BJ (cell line): ENCODE results near the gene SHTN1. TPM values are rescaled to one million over a fixed set of nuclear protein-coding genes. Genes with fewer than 3 reads are reported as not detected.

Experiments
- CTCF ChIA-PET: fragments of 350-600 bp; formaldehyde crosslinking; extraction: SDS; loops from one replicate; lab custom pipeline; 2021; ENCODE audit warnings: antibody characterized with exemption, inconsistent platforms; lab: Yijun Ruan, JAX
- POLR2A ChIA-PET: fragments of 300-600 bp; sonication (Branson Sonifier 250); formaldehyde crosslinking; extraction: SDS; loops from one replicate; lab custom pipeline; 2021; ENCODE audit warnings: antibody characterized with exemption; lab: Charles Lee
- DNase-seq: peaks from one replicate; pipeline ENCODE4 v3.0.0-alpha.2; 2011; ENCODE audit warnings: low read depth
- H3K27me3 ChIP-seq: 2 replicates; pipeline ENCODE4 v1.6.0; 2011; ENCODE audit warnings: low read length; ENCODE audit not compliant: control insufficient read depth, insufficient read depth
- H3K36me3 ChIP-seq: 2 replicates; pipeline ENCODE4 v1.5.1; 2011; ENCODE audit warnings: low read length; ENCODE audit not compliant: control insufficient read depth, insufficient read depth
- H3K4me3 ChIP-seq: 2 replicates; pipeline ENCODE4 v1.5.1; 2011; ENCODE audit warnings: low read depth, mild to moderate bottlenecking, control low read depth, low read length
- polyA plus RNA-seq: library from polyadenylated mRNA; depleted of rRNA; stranded (reverse); fragments of >200 nt; gene quantifications from 2 replicates; pipeline ENCODE4 v1.2.3, GENCODE V29; 2011
- TF ChIP-seq, protein P1 (sequence below): IDR thresholded peaks from 2 replicates; pipeline ENCODE4 v1.5.1; 2011; ENCODE audit warnings: low read depth, mild to moderate bottlenecking, control low read depth, inconsistent platforms, low read length, moderate library complexity; ENCODE audit not compliant: insufficient read depth

SHTN1 gene
- polyA plus RNA-seq, 1 experiment = 2.8 TPM

DNA sequence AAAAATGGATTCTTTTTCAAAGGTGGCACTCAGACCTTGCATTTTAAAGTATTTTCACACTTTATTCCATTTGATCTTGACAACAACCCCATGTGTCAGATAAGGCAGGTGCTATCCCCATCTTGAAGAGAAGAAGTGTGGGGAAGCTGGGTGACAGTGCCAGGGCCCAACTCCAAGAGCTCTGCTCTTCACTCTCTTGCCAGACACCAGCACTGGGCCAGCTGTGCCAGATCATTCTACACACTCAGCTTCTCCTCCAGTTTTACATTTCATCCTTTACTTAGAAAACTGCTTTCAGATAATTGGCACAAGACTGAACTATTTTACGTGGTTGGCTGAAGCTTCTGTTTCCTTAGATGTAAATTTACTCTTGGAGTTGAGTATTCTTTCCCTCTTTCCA is 91.3 kb downstream of the SHTN1 start:
- no peak overlapping the region for H3K4me3 ChIP-seq
- no peak for DNase-seq
- H3K27me3 ChIP-seq = no peaks in the 10 kb centered on the region
- TF ChIP-seq, protein P1, sequence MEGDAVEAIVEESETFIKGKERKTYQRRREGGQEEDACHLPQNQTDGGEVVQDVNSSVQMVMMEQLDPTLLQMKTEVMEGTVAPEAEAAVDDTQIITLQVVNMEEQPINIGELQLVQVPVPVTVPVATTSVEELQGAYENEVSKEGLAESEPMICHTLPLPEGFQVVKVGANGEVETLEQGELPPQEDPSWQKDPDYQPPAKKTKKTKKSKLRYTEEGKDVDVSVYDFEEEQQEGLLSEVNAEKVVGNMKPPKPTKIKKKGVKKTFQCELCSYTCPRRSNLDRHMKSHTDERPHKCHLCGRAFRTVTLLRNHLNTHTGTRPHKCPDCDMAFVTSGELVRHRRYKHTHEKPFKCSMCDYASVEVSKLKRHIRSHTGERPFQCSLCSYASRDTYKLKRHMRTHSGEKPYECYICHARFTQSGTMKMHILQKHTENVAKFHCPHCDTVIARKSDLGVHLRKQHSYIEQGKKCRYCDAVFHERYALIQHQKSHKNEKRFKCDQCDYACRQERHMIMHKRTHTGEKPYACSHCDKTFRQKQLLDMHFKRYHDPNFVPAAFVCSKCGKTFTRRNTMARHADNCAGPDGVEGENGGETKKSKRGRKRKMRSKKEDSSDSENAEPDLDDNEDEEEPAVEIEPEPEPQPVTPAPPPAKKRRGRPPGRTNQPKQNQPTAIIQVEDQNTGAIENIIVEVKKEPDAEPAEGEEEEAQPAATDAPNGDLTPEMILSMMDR = no peak
- POLR2A ChIA-PET = no interaction called here
- CTCF ChIA-PET = no interaction called here
- H3K36me3 ChIP-seq = no peaks in the 10 kb centered on the region

DNA sequence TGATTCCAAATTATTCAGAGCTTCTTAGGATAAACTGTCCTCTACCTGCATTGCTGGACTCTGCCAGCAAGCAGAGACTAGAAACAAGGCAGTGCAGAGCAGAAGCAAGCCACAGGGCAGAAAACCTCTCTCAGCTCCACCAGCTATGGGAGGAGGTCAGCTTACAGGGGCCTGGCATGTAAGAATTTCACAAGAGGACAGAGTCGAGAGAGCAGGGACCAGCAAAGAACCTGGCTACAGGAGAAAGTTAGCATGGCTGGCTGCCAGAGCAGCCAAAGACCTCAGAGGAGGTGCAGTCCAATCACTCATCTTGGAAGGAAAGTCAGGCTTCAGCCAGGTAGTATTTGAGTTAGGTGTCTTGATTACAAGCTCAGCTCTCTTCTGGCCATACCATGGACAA is 92.8 kb downstream of the SHTN1 start:
- TF ChIP-seq, protein P1 = no peak
- Histone ChIP-seq H3K4me3 (no peak overlapping the region), H3K36me3 (0 out of 2 replicates have a peak, but pooled peaks cover under 1% of the 10 kb centered on the region), H3K27me3 (no peaks in the 10 kb centered on the region)
- POLR2A ChIA-PET = no interaction called here
- CTCF ChIA-PET = interaction anchor here (0.6 to 0.7 kb wide), 2 partner anchors 44 to 68 kb away, joined by 3 to 4 read pairs; no protein-coding TSS in a partner anchor
- DNase-seq = no peak

GRCh38 chr10:116910910-116911309 is 94.1 kb downstream of the SHTN1 start:
- H3K27me3 ChIP-seq = no peaks in the 10 kb centered on the region
- ChIA-PET CTCF (interaction anchor here (2.8 kb wide), 1 partner anchor 15 kb away, joined by 6 read pairs; no protein-coding TSS in a partner anchor), POLR2A (no interaction called here)
- TF ChIP-seq, protein P1 = no peak
- no peak for DNase-seq
- 0 out of 2 replicates have a peak, but pooled peaks cover 2% of the 10 kb centered on the region for H3K36me3 ChIP-seq
- no peak overlapping the region for H3K4me3 ChIP-seq

GRCh38 chr10:116909307-116909706 is 95.7 kb downstream of the SHTN1 start:
- 0 out of 2 replicates have a peak, but pooled peaks cover 2% of the 10 kb centered on the region for H3K36me3 ChIP-seq
- TF ChIP-seq, protein P1 = no peak
- no peaks in the 10 kb centered on the region for H3K27me3 ChIP-seq
- H3K4me3 ChIP-seq = no peak overlapping the region
- POLR2A ChIA-PET = no interaction called here
- CTCF ChIA-PET = interaction anchor here (1.2 to 2.8 kb wide), 2 partner anchors 13 to 15 kb away, joined by 3 to 6 read pairs; no protein-coding TSS in a partner anchor
- no peak for DNase-seq

- TF ChIP-seq, protein P1 = no peak
- Histone ChIP-seq H3K27me3 (no peaks in the 10 kb centered on the region), H3K4me3 (no peak overlapping the region), H3K36me3 (0 out of 2 replicates have a peak, but pooled peaks cover 2% of the 10 kb centered on the region)
- ChIA-PET POLR2A (no interaction called here), CTCF (no interaction called here)
- DNase-seq = no peak
These were observed 97.6 kb downstream of the SHTN1 start for GRCh38 chr10:116907245-116907987.
